ENCODE results near the gene CSMD2.

- TF ChIP-seq, protein P1, sequence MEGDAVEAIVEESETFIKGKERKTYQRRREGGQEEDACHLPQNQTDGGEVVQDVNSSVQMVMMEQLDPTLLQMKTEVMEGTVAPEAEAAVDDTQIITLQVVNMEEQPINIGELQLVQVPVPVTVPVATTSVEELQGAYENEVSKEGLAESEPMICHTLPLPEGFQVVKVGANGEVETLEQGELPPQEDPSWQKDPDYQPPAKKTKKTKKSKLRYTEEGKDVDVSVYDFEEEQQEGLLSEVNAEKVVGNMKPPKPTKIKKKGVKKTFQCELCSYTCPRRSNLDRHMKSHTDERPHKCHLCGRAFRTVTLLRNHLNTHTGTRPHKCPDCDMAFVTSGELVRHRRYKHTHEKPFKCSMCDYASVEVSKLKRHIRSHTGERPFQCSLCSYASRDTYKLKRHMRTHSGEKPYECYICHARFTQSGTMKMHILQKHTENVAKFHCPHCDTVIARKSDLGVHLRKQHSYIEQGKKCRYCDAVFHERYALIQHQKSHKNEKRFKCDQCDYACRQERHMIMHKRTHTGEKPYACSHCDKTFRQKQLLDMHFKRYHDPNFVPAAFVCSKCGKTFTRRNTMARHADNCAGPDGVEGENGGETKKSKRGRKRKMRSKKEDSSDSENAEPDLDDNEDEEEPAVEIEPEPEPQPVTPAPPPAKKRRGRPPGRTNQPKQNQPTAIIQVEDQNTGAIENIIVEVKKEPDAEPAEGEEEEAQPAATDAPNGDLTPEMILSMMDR (IDR thresholded peaks at IDR 0.05), result no peak
- no peak for TF ChIP-seq POLR2A (IDR thresholded peaks at IDR 0.05)
These were observed 528.8 kb downstream of the CSMD2 start for GRCh38 chr1:33636209-33636608.
